Activated T-helper 1 cell treated with anti-CD3 and anti-CD28 coated beads, Interleukin-12 subunit alpha, Interleukin-12 subunit beta, Interleukin-2, Interleukin-4 antibody, amounts not matched to agents 30 ng/mL and 10 ng/mL and 1 ng/mL, durations not matched to agents 14 hours and 24 hours and 36 hours (primary cell): ENCODE results near the gene PYGL. TPM values are rescaled to one million over a fixed set of nuclear protein-coding genes. Genes with fewer than 3 reads are reported as not detected.
A peak's percentile ranks its signal among the peaks of the same experiment; 100 is the strongest.
"Not testable (repeated sequence)": the region's sequence is repeated elsewhere in the genome, so short reads cannot be mapped to it uniquely, and the experiment has no call there.

Experiments
- DNase-seq: peaks from one replicate; pipeline ENCODE4 v3.0.0; 2021; ENCODE audit warnings: low spot score
- H3K27ac Mint-ChIP-seq: one replicate; pipeline ENCODE4 v1.8.0; 2021; ENCODE audit warnings: mild to moderate bottlenecking, mixed read lengths
- H3K27me3 Mint-ChIP-seq: one replicate; pipeline ENCODE4 v1.8.0; 2022; ENCODE audit warnings: mild to moderate bottlenecking, moderate library complexity, mixed read lengths; ENCODE audit not compliant: insufficient read depth
- H3K36me3 Mint-ChIP-seq: one replicate; pipeline ENCODE4 v1.8.0; 2021; ENCODE audit warnings: low read depth, mixed read lengths
- H3K4me1 Mint-ChIP-seq: one replicate; pipeline ENCODE4 v1.8.0; 2021; ENCODE audit warnings: low read depth, mixed read lengths
- H3K4me3 Mint-ChIP-seq: one replicate; pipeline ENCODE4 v1.8.0; 2021; ENCODE audit warnings: mild to moderate bottlenecking, moderate library complexity, mixed read lengths
- H3K9me3 Mint-ChIP-seq: one replicate; pipeline ENCODE4 v1.8.0; 2021; ENCODE audit warnings: mixed read lengths
- intact Hi-C: fragments of 100-400 bp; cut with micrococcal nuclease; formaldehyde crosslinking; loops from one replicate; pipeline ENCODE4 v1.15.1; 2024
- total RNA-seq: library from RNA; stranded (reverse); gene quantifications from 2 replicates; pipeline ENCODE4 v1.2.3, GENCODE V29; 2022

Gene PYGL
- total RNA-seq, 1 donor from 2014 or later: 0.13 TPM

DNA sequence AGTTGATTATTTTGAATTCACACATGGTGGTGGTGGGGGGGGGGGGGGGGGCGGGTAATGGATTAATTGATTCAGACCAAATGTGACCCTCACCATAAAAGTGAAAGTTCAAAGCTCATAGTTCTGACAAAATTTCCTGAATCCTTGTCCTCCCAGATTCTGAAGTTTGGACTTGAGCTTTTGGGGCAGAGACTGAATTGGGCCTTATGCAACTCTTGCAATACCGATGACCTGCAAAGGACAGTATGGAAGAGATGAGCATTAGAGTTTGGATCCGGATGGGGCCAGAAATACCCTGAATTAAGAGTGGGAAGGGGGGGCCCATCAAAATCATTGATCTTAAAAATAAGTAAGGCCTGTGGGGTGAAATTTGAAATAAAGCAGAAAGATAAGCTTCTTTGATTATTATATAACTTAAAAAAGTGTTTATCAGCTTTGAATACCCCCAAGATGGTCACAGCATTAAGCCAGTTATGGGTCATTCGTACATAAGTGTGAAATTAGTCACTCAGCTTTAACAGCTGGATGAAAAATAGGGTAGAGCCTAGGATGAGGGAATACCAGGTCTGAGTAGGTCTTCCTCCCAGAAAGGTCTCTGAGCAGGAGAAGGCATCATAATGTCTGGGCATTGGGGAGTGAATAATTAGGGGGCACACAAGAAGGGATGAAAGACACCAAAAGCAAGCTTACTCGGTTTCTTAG lies 2.1 kb upstream of the PYGL start:
- Mint-ChIP-seq H3K27ac (no peak overlapping the region), H3K9me3 (no peaks in the 10 kb centered on the region), H3K4me1 (peaks cover 6% of the 10 kb centered on the region), H3K27me3 (peaks cover 35% of the 10 kb centered on the region), H3K36me3 (peaks cover 2% of the 10 kb centered on the region), H3K4me3 (no peak overlapping the region)
- no peak for DNase-seq
- intact Hi-C loops: no loop called here

DNA sequence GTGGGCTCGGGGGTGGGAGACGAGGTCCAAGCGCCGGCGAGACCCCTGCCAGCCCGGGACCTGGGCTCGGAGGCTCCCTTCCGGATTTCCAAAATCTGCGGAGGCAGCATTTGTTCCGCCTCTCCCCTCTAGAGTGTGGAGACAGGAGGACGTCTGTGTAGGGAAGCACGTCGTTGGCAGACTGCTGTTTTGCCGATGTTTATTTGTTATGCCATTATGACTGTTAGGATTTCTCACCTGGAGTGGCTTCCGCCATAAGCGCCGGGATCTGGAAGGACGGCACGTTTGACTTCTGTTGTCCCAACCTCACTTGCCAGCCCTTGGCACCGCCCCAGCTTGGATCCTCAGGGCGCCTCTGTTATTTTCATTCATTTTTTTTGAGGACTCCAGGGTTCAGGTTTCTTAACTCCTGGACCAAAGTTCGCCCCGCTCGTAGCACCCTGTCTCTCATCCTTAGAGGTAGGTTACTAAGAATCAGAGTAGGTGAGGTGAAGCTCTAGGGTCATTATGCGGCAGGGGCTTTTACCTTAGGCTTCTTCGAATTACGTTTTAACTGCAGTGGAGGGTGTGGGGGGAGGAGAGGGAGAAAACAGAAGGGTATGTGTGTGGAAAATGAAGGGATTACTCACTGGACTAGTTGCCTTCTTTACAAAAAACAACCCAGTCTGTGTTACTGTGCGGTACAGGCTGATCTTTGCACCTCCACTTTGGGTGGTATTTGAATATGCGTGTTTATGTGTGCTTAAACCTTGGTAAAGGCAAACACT lies 547 bp upstream of the PYGL start:
- Mint-ChIP-seq H3K27me3 (peaks cover 40% of the 10 kb centered on the region), H3K9me3 (no peaks in the 10 kb centered on the region), H3K36me3 (peaks cover 2% of the 10 kb centered on the region), H3K27ac (peak overlapping the region; percentile 52), H3K4me3 (peak overlapping the region; percentile 85), H3K4me1 (peaks cover 6% of the 10 kb centered on the region)
- intact Hi-C loops: no loop called here
- DNase-seq: no peak

DNA sequence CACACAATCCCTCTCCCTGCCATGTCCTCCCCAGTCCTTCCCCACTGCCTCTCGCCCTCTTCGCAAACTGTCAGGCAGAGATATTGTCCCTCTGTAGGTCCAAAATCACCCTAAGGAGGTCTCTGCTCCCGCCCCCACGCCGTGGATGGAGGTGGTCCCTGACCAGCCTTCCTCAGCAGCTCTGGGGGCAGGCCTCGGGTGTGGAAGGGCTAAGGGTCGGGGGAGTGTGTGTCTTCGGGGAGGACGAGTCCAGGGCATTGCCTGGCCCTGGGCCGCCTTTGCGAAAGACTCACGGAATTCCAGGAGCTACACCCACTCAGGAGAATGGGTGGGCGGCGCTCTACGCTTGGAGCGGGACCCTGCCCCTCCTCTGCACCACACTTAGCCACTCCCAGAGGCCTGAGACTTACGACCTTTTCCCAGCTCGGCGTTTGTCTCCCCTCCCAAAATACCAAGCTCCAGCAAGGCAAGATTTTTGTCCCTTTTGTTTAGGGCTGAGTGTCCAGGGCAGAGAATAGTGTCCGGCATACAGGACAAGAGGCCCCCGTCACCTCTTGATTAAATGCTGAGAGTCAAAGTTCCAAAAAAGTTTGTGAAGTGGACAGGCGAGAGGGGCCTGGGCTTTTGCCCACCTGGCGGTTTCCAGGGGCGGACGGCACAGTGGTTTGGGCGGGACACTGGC lies 881 bp downstream of the PYGL start:
- no peak for DNase-seq
- peak overlapping the region; percentile 62 for H3K4me3 Mint-ChIP-seq
- peaks cover 2% of the 10 kb centered on the region for H3K36me3 Mint-ChIP-seq
- H3K27me3 Mint-ChIP-seq: peaks cover 40% of the 10 kb centered on the region
- no peak overlapping the region for H3K27ac Mint-ChIP-seq
- intact Hi-C loops: no loop called here
- no peaks in the 10 kb centered on the region for H3K9me3 Mint-ChIP-seq
- peaks cover 6% of the 10 kb centered on the region for H3K4me1 Mint-ChIP-seq

DNA sequence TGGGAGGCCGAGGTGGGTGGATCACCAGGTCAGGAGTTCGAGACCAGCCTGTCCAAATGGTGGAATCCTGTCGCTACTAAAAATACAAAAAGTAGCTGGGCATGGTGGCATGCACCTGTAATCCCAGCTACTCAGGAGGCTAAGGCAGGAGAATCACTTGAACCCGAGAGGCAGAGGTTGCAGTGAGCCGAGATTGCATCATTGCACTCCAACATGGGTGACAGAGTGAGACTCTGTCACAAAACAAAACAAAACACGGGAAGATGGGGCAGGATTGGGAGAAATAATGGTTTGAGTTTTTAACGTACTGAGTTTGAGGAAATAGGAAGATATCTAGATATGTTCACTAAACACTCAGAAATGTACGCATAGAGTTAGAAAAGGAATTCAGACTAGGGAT lies 2.6 kb downstream of the PYGL start:
- intact Hi-C loops, H3K4me1 Mint-ChIP-seq, H3K4me3 Mint-ChIP-seq, H3K9me3 Mint-ChIP-seq, H3K36me3 Mint-ChIP-seq, H3K27ac Mint-ChIP-seq, DNase-seq: not testable (repeated sequence)
- peaks cover 43% of the 10 kb centered on the region for H3K27me3 Mint-ChIP-seq

DNA sequence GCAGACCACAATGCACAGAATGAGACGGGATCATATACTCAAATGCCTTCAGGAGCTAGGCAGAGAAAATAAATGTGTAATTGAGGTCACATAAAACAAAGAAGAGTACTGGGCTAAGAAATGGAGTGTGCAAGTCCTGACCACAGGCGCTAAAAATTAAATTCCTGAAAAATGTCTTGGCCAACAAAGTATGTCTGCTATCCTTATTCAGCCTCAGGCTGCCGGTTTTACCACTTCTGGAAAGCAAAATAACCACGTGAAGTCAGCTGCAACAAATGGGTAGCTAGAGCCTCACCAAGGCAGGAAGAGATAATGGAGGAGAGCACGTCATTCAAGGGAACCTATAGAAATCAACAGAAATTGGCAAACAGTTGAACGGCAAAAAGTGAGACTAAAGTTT lies 3.1 kb downstream of the PYGL start:
- H3K9me3 Mint-ChIP-seq: no peaks in the 10 kb centered on the region
- peaks cover 2% of the 10 kb centered on the region for H3K36me3 Mint-ChIP-seq
- no peak overlapping the region for H3K4me3 Mint-ChIP-seq
- DNase-seq: no peak
- peaks cover 42% of the 10 kb centered on the region for H3K27me3 Mint-ChIP-seq
- intact Hi-C loops: no loop called here
- peaks cover 6% of the 10 kb centered on the region for H3K4me1 Mint-ChIP-seq
- H3K27ac Mint-ChIP-seq: no peak overlapping the region

DNA sequence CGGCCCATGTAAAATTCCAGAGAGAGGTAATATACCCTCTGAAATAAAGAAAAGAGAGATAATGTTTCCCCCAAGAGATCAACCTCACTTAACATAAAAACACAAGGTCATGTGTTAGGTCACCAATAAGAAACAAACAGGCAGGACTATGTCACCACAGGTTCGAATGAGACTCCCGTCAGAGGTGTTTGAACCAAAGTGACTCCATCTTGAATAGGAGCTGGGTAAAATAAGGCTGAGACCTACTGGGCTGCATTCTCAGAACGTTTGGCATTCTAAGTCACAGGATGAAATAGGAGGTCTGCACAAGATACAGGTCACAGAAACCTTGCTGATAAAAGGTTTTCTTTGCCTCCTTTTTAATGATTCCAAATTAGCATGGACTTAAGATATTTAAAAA lies 6.5 kb downstream of the PYGL start:
- H3K4me1 Mint-ChIP-seq: no peaks in the 10 kb centered on the region

DNA sequence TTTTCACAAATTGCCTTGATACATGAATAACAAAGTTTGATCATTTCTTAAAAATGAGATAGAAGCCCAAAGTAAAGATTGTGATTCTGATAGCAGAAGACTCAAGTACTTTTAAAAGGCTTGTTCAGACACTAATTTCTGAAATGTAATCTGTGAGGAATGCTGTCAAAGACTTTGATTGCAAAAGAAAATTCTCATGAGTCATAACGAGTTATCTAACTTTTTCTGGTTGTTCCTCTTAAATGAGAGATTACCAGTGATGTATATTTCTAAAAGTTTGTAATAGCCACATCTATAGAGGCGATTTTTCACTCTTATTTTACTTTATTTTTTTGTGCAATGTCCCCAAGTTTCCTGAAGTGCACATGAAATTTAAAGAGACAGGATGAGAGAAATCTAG lies 7.0 kb downstream of the PYGL start:
- intact Hi-C loops: no loop called here
- no peak overlapping the region for H3K4me3 Mint-ChIP-seq
- no peak overlapping the region for H3K27ac Mint-ChIP-seq
- no peaks in the 10 kb centered on the region for H3K36me3 Mint-ChIP-seq
- H3K9me3 Mint-ChIP-seq: no peaks in the 10 kb centered on the region
- no peak for DNase-seq
- peaks cover 23% of the 10 kb centered on the region for H3K27me3 Mint-ChIP-seq
- no peaks in the 10 kb centered on the region for H3K4me1 Mint-ChIP-seq

More for the DNA sequence above, 6.5 kb downstream of the PYGL start:
- Mint-ChIP-seq H3K36me3 (no peaks in the 10 kb centered on the region), H3K27me3 (peaks cover 27% of the 10 kb centered on the region), H3K9me3 (no peaks in the 10 kb centered on the region), H3K4me3 (no peak overlapping the region), H3K27ac (no peak overlapping the region)
- intact Hi-C loops: no loop called here
- DNase-seq: no peak

DNA sequence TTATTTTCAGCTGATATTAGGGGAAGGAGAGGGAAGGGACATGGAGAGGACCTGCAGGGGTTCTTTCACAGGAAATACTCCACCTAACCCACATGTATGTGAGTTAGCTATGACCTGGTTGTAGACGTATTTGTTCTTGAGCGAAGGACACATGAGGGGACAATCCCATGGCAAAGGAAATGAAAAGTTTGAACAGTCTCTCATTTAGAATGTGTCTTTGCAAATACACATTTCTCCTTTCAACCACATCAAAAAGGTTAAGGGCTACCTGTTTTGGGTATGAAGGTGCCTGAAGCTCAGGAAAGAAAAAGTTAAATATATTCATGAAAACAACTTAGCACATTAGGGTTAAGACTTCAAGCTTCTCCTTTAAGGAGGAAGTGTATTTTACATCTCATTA lies 7.4 kb downstream of the PYGL start:
- Mint-ChIP-seq H3K4me1 (no peaks in the 10 kb centered on the region), H3K9me3 (no peaks in the 10 kb centered on the region), H3K27me3 (peaks cover 18% of the 10 kb centered on the region), H3K27ac (no peak overlapping the region), H3K4me3 (no peak overlapping the region), H3K36me3 (no peaks in the 10 kb centered on the region)
- intact Hi-C loops: no loop called here
- DNase-seq: no peak

DNA sequence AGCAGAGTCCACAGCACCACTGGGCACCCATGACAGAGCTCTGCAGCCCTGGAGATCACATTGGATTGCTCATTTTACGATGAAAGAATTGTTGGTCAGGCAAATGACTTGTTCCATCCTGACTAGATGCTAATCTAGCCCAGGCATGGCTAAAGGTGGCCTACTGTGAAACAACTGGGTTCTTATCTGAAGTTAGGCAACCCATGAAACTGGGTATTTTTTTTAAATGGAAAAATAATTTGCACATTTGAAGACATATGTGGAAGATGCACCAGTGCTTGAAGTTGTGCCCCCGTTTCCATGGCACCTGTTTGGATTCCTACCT lies 8.3 kb downstream of the PYGL start:
- Mint-ChIP-seq H3K27me3 (peaks cover 9% of the 10 kb centered on the region), H3K36me3 (no peaks in the 10 kb centered on the region), H3K9me3 (no peaks in the 10 kb centered on the region), H3K4me3 (no peak overlapping the region), H3K27ac (no peak overlapping the region), H3K4me1 (no peaks in the 10 kb centered on the region)
- no peak for DNase-seq
- intact Hi-C loops: no loop called here

DNA sequence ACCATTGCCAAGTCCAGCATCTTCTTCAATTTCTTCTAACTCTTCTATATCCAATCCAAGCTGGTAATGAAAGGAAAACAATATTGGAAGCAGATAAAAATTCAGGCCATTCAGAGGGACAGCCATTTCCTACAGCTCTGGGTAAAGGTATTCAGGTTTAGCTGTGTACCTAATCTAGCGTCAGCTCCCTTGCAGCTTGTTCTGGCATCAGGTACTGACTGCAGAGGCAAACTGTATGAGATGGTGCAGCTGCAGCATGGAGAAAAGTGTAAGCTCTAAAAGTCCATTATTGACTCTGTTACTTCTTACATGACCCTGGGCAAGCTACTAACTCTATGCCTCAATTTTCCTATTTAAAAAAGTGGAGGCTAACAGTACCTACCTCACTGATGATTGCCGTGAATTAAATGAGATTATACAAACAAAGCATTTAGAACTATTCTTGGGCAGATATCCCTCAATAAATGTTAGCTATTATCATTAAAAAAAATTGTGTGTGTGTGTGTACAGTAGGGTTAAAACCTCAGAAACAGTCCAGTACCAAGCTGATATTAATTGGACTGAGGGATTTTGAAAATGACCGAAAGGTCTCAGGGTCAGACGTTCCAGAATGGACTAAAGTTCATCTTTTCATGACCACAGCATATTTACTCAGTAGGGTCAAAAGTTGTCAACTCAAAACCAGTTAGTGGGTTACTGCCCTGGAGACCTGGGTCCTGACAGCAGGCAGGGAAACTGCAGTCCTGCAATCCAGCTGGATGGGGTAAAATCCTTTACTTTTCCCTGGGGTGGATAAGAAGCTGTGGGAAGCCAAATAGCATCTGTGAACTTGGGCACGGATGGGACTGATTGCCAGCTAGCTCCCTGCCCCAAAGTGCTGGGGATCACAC lies 8.9 kb downstream of the PYGL start:
- Mint-ChIP-seq H3K4me3 (no peak overlapping the region), H3K4me1 (no peaks in the 10 kb centered on the region)
- intact Hi-C loops: no loop called here

DNA sequence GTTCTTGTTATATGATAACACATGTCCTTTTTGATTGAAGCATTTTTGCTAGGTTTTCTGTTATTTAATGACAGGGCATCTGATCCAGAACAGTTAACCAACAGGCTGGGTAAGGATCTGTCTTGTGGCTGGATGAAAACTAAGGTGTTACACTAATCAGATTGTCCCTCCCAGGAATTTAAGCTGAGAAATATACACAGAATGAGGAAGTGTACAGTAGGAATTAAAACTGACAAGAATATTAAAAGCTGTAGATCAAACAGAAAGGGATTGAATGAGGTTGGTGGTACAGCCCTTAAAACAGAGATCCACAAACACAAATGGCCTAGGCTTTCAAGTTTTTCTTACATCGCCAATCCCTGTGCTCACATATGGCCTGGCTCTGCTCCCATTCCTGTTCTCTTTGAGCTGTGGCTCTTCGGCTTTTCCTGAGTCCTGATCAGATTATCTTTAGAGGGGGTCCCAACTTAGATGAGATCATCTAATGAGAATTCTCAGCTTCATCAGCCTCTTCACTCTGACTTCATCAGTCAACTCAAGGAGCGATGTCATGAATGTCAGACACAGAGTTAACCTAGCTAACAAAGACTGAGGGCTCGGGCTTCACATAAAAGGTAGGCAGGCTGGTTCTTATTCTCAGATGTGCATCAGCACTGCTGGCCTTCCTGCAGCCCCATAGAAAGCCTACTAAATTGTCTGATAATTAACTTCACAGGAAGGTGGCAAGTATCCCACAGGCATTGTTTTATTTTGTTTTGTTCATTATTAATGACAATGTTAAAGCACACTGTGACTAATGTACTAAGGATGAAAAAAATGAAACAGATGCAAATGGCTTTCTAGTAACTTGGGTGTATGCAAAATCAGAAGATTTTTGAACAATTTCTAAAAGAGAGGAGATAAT lies 11.4 kb downstream of the PYGL start:
- Mint-ChIP-seq H3K27ac (no peak overlapping the region), H3K4me1 (no peaks in the 10 kb centered on the region), H3K27me3 (peaks cover 8% of the 10 kb centered on the region), H3K9me3 (no peaks in the 10 kb centered on the region), H3K4me3 (no peak overlapping the region), H3K36me3 (no peaks in the 10 kb centered on the region)
- intact Hi-C loops: no loop called here
- no peak for DNase-seq

More for the DNA sequence above, 8.9 kb downstream of the PYGL start:
- no peaks in the 10 kb centered on the region for H3K9me3 Mint-ChIP-seq
- no peak overlapping the region for H3K27ac Mint-ChIP-seq
- no peaks in the 10 kb centered on the region for H3K36me3 Mint-ChIP-seq
- H3K27me3 Mint-ChIP-seq: peaks cover 8% of the 10 kb centered on the region
- DNase-seq: no peak

DNA sequence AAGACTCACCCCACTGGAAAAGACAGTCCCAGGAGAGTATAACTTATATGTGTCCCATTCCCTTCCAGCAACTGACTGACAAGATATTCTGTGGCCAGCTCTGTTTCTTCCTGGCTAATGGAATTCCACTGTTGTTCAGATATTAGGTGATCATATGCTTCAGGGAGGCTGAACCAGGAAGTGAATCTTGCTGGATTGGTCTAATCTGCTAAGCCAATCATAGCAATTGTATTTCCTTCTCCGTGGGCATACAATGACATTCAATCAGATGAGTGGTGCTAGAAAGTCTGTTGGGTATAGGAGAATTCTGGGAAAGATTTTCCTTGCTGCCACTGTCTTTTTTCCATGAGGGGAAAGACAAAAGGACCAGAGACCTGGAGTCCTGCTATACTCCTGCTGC lies 12.1 kb downstream of the PYGL start:
- DNase-seq: no peak
- H3K9me3 Mint-ChIP-seq: no peaks in the 10 kb centered on the region
- no peaks in the 10 kb centered on the region for H3K36me3 Mint-ChIP-seq
- peaks cover 6% of the 10 kb centered on the region for H3K27me3 Mint-ChIP-seq
- no peak overlapping the region for H3K4me3 Mint-ChIP-seq
- no peak overlapping the region for H3K27ac Mint-ChIP-seq
- H3K4me1 Mint-ChIP-seq: no peaks in the 10 kb centered on the region
- intact Hi-C loops: no loop called here
